ENCODE measurements around the gene EPHA2.

- TF ChIP-seq POLR2AphosphoS5 (IDR thresholded peaks at IDR 0.05; ENCODE audit: low read depth, low read length) (no peak), POLR2A (IDR thresholded peaks at IDR 0.05; ENCODE audit: low read depth, low read length) (no peak)
Observed at GRCh38 chr1:16131636-16132324, 24.1 kb downstream of the EPHA2 start.
